GM10847 (cell line): ENCODE data around the gene MED15.

Experiments
- POLR2A ChIP-seq: IDR thresholded peaks from 2 replicates; pipeline ENCODE4 v1.6.1; 2011; ENCODE audit not compliant: insufficient read length; ENCODE audit errors: extremely low read depth

Gene MED15

GRCh38 chr22:20523086-20523983 lies 15.9 kb downstream of the MED15 start:
- no peak for TF ChIP-seq POLR2A

- TF ChIP-seq POLR2A, result no peak
Measured at GRCh38 chr22:20524004-20524481, 16.6 kb downstream of the MED15 start.

- no peak for TF ChIP-seq POLR2A
Measured at GRCh38 chr22:20525048-20525447, 17.6 kb downstream of the MED15 start.

- no peak for TF ChIP-seq POLR2A
Measured at GRCh38 chr22:20526305-20526627, 18.9 kb downstream of the MED15 start.

- no peak for TF ChIP-seq POLR2A
Measured at GRCh38 chr22:20526628-20527355, 19.4 kb downstream of the MED15 start.

- no peak for TF ChIP-seq POLR2A
Measured at GRCh38 chr22:20528405-20528978, 21.1 kb downstream of the MED15 start.

GRCh38 chr22:20530368-20531153 lies 23.2 kb downstream of the MED15 start:
- no peak for TF ChIP-seq POLR2A

GRCh38 chr22:20531154-20531403 lies 23.7 kb downstream of the MED15 start:
- TF ChIP-seq POLR2A, result no peak

GRCh38 chr22:20531404-20532201 lies 24.2 kb downstream of the MED15 start:
- no peak for TF ChIP-seq POLR2A

GRCh38 chr22:20532256-20532993 lies 25.0 kb downstream of the MED15 start:
- no peak for TF ChIP-seq POLR2A

- no peak for TF ChIP-seq POLR2A
Measured at GRCh38 chr22:20533095-20533878, 25.9 kb downstream of the MED15 start.

GRCh38 chr22:20533879-20534265 lies 26.5 kb downstream of the MED15 start:
- no peak for TF ChIP-seq POLR2A

GRCh38 chr22:20536590-20537324 lies 29.3 kb downstream of the MED15 start:
- TF ChIP-seq POLR2A, result no peak

GRCh38 chr22:20537325-20537756 lies 29.9 kb downstream of the MED15 start:
- no peak for TF ChIP-seq POLR2A
